ENCODE measurements around the gene NOP14.

GRCh38 chr4:2991243-2991642 lies 28.0 kb upstream of the NOP14 start:
- TF ChIP-seq CTCF (IDR thresholded peaks at IDR 0.05; ENCODE audit: extremely low read depth in 1 of 2, insufficient read depth in 1 of 2, low read depth in 1 of 2, low read length in 2 of 2), result no peak
- TF ChIP-seq POLR2A (IDR thresholded peaks at IDR 0.05; ENCODE audit: low read depth, low read length), result no peak
- no peak for TF ChIP-seq POLR2AphosphoS5 (IDR thresholded peaks at IDR 0.05; ENCODE audit: insufficient read depth, low read depth, low read length)
- no peak for TF ChIP-seq MAX (IDR thresholded peaks at IDR 0.05; ENCODE audit: insufficient read depth, insufficient read length)

Data from endothelial cell of umbilical vein (primary cell).